GM12801 (cell line): ENCODE data around the gene RASGEF1C.

Source experiments
- CTCF ChIP-seq: IDR thresholded peaks from one replicate; pipeline ENCODE4 v1.5.1; 2011; ENCODE audit warnings: control low read depth; ENCODE audit not compliant: insufficient read length; ENCODE audit errors: extremely low read depth

Gene RASGEF1C

GRCh38 chr5:180215783-180216630 lies 7.0 kb upstream of the RASGEF1C start:
- no peak for TF ChIP-seq CTCF

DNA sequence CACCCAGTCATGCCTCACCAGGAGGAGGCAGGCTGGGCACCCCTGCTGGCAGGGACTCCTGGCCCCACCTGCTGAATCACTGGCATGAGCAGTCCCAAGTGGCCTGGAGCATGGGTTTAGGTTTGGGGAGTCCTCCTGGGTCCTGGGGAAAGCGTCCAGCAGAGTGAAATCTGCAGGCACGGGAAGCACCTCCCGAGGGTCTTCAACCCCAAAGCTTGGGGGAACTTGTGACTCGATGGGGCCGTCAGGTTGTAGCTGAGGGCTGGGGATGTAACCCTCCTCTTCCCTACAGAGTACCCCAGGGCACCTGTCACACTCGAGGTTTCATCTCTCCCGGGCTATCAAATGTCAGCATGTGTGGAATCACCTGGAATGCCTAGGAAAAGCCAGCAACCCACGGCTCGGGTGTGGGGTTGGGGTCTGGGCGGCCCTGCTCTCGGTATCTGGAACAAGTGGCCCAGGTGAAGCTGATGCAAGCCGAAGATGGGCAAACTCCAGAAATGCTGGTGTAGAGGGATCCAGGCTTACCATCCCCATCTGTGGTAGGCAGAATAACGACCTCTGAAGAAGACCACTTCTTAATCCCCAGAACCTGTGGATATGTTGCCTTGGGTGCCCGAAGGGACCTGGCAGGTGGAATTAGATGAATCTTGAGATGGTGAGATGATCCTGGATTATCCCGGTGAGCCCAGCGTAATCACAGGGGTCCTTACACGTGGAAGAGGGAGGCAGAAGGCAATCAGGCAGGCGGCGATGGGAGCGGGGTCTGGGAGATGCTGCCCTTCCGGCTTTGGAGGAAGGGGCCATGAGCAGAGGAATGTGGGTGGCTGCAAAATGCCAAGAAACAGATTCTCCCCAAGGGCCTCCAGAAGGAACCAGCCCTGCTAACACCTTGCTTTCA lies 6.1 kb upstream of the RASGEF1C start:
- no peak for TF ChIP-seq CTCF

- no peak for TF ChIP-seq CTCF
Measured at GRCh38 chr5:180213657-180214207, 4.7 kb upstream of the RASGEF1C start.

- TF ChIP-seq CTCF: no peak
Measured at GRCh38 chr5:180213256-180213600, 4.2 kb upstream of the RASGEF1C start.

- TF ChIP-seq CTCF: no peak
Measured at GRCh38 chr5:180212363-180213255, 3.6 kb upstream of the RASGEF1C start.

- TF ChIP-seq CTCF: no peak
Measured at GRCh38 chr5:180211761-180212035, 2.7 kb upstream of the RASGEF1C start.
